HTERT RPE-1 (cell line): ENCODE data around the gene DSTYK.
"Not testable (repeated sequence)": the region's sequence is repeated elsewhere in the genome, so short reads cannot be mapped to it uniquely, and the experiment has no call there.

Experiments used
- in situ Hi-C: fragments of 300-500 bp; cut with MboI; formaldehyde crosslinking; loops from 4 replicates; pipeline ENCODE4 v1.14.3; 2020; ENCODE audit warnings: low sequenced_read_pairs

The DSTYK gene

DNA sequence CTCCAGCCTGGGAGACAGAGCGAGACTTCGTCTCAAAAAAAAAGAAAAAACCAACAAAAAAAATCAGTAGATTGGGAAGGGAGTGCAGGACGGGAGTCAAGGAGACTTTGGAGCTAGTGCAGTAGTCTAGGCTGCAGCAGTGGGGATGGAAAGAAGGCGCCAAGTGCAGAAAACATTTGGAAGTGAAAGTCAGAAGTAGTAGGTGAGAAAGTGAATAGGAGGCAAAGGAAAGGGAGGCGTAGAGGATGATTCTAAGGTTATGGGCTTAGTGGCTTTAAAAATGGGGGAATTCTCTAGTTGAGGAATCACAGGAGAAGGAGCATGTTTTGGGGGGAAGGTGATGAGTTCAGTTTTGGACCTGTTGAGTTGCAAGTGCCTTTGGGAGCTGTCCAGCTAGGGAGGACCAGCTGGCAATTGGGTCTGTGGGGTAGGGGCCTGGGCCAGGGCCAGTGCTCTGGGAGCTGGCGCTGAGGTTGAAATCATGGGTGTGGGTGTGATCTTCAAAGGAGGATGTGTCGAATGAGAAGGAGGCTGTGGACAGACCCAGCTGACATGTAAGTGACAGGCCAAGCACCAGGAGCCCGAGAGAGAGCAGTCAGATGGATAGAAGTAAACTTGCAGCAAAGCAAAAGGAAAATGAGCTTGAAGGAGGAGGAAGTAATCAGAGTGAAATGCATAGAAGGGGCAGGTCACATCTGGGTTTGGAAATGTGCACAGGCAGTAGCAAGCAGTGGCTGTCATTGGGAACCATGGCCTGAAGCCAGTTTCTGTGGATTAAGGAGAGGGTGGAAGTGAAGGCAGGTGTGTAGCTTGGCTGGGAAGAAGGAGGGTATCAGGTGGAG is 32.1 kb upstream of the DSTYK start:
- in situ Hi-C loops = no loop called here

- in situ Hi-C loops = no loop called here
Measured at GRCh38 chr1:205241366-205242030, 30.0 kb upstream of the DSTYK start.

GRCh38 chr1:205240569-205240968 is 29.1 kb upstream of the DSTYK start:
- in situ Hi-C loops = no loop called here

GRCh38 chr1:205240118-205240517 is 28.6 kb upstream of the DSTYK start:
- in situ Hi-C loops = no loop called here

DNA sequence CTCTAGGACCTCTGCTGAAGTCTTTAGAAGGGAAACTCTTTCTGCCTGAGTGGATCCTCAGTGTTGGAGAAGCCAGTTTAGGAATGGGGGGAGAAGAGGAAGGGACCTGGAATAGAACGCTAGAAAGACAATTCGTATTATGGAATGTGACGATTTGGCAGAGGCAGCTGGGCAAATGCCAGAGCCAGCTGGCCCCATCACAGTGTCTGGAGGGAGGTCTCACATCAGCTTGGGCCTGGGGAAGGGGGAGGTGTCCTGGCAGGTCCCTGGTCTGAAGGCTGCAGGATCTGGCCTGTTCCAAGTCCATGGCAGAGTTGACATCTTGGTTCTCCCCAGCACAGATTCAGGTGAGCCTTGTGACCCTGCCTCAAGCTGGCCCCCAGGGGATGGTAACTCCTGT is 27.6 kb upstream of the DSTYK start:
- in situ Hi-C loops = no loop called here

DNA sequence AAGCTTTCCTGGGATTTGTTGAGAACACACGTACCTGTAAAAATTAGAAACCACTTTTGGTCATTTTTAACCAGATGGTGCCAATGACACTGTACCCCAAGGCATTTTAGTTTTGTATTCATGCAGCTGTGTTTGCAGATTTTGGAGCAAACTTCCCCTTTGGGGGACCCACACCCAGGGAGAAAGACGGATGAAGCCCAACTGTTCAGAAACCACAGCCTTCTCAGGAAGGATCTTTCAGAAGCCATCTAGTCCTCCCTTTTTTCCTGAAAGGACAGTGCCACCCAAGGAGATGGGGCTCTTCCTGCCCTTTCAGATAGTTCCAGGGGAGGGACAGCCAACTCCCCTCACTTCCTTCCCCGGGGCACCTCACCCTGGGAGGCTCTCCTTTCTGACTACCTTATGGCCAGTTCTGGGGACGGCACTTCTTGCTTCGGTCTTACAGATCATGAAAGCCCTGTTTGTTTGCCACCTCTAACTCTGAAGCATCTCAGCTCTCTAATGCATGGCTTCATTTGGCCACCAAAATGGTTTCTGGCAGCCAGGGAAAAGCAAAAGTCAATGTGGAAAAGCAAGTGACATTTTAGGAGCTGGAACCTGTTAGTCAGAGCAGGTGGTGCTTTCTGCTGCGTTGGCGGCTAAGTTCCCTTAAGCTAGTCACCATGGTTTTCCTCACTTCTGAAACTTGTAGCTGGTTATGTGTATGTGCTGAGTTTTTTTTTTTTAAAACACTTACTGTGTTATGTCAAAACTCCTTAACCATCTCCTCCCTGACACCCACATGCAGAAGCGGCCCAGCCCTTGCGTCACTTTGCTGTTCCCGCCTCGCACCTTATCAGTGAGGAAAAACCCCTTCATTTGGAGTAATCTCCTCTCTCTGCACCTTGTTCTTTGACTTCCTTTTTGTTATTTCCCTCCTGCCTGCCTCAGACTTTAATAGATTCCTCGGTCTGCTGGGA is 26.3 kb upstream of the DSTYK start:
- in situ Hi-C loops = no loop called here

GRCh38 chr1:205236951-205237475 is 25.5 kb upstream of the DSTYK start:
- in situ Hi-C loops = no loop called here

- in situ Hi-C loops = no loop called here
Measured at GRCh38 chr1:205236526-205236925, 25.0 kb upstream of the DSTYK start.

DNA sequence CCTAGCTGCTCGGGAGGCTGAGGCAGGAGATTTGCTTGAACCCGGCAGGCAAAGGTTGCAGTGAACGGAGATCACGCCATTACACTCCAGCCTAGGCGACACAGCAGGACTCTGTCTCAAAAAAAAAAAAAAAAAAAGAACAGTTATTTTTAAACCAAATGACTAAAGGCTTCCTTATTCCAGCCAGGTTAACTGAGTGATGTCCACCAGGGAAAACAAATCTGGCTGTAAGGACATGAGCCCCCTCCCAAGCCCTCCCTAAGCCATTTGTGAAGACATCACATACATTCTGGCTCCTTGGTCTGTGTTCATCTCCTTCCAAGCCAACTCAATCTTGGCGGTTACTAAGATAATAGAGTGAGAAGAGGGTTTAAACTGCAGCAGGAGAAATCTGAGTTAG is 24.4 kb upstream of the DSTYK start:
- in situ Hi-C loops = no loop called here

DNA sequence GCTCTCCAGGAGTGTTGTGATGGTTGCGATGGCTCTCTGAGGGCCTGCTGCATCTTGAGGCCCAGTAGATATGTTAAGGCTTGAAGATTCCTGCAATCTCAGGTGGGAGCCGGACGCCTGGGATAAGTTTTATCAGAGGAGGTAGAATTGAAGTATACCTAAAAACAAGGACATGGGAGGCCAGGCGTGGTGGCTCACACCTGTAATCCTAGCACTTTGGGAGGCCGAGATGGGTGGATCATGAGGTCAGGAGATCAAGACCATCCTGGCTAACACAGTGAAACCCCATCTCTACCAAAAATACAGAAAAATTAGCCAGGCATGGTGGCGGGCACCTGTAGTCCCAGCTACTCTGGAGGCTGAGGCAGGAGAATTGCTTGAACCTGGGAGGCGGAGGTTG is 22.5 kb upstream of the DSTYK start:
- in situ Hi-C loops = not testable (repeated sequence)

GRCh38 chr1:205232945-205233397 is 21.5 kb upstream of the DSTYK start:
- in situ Hi-C loops = no loop called here

- in situ Hi-C loops = no loop called here
Measured at GRCh38 chr1:205232127-205232820, 20.8 kb upstream of the DSTYK start.

GRCh38 chr1:205230982-205231381 is 19.5 kb upstream of the DSTYK start:
- in situ Hi-C loops = no loop called here

- in situ Hi-C loops = no loop called here
Measured at GRCh38 chr1:205229916-205230700, 18.6 kb upstream of the DSTYK start.

- in situ Hi-C loops = no loop called here
Measured at GRCh38 chr1:205229399-205229871, 17.9 kb upstream of the DSTYK start.

- in situ Hi-C loops = no loop called here
Measured at GRCh38 chr1:205228093-205228521, 16.6 kb upstream of the DSTYK start.

GRCh38 chr1:205227584-205228013 is 16.1 kb upstream of the DSTYK start, which contains the start of gene TMCC2:
Gene TMCC2 (plus strand): TSS chr1:205227946. CDS start chr1:205228565, 619 bp downstream.
- in situ Hi-C loops = no loop called here

- in situ Hi-C loops = no loop called here
Measured at GRCh38 chr1:205226868-205227583, 15.5 kb upstream of the DSTYK start.
